ENCODE measurements around the gene SLC2A9. TPM values are rescaled to one million over a fixed set of nuclear protein-coding genes. Genes with fewer than 3 reads are reported as not detected.
"Not testable (repeated sequence)": the region's sequence is repeated elsewhere in the genome, so short reads cannot be mapped to it uniquely, and the experiment has no call there.

SLC2A9 gene
- total RNA-seq, 1 donor = 3.2 TPM

DNA sequence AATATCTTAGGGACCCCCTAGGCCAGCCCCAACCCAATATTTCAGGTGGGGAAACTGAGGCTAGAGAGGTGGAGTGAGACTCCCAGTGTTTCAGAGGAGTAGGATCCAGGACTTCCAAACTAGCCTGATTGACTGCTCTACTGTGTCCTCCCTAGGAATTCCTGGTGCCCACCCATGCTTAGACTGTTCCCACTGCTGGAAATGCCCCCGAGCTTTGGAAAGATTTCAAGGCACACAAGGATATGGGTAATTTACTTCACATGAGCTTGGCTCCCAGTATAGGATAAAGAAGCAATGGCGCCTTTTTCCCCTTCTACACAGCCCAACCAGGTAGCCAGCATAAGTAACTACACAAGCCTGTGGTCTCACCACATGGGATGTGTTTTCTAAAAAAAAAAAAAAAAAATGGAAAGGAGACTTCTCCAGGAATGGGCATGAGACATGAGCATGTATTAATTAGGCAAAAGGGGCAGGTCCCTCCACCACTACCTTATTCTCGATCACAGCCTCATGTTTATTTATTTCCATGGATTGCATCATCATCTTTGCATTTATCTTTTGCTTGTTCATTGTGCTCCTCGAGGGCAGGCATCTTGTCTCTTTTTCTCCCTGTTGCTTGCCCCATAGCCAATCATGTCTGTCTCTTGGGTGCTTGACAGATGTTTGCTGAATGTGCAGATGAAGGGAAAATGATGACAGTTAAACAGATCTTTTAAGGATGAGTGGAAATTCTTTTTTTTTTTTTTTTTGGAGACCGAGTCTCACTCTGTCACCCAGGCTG, 173.1 kb downstream of the SLC2A9 start:
- DNase-seq (ENCODE audit: low read depth in 2 of 3, low spot score in 2 of 3) = no peak

- DNase-seq (ENCODE audit: low read depth in 2 of 3, low spot score in 2 of 3) = no peak
These were observed 175.4 kb downstream of the SLC2A9 start for GRCh38 chr4:9845791-9846493.

DNA sequence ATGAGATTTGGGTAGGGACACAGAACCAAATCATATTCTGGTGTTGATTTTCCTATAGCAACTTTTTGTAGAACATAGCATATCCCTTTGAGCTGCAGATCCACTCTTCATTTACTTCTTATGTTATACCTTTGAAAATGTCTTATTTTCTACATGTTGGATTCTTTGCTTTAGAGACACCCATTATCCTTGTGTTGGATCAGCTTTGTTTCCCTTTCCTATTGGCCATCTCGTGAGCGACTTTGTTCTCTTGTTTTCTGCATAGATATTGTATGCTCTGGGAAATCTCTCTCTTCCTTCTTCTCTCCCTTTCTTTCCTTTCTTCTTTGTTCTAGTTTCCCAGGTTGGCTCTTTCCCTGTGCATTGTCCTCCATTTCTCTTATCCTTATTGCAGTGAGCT, 180.2 kb downstream of the SLC2A9 start:
- no peak for DNase-seq (ENCODE audit: low read depth in 2 of 3, low spot score in 2 of 3)

DNA sequence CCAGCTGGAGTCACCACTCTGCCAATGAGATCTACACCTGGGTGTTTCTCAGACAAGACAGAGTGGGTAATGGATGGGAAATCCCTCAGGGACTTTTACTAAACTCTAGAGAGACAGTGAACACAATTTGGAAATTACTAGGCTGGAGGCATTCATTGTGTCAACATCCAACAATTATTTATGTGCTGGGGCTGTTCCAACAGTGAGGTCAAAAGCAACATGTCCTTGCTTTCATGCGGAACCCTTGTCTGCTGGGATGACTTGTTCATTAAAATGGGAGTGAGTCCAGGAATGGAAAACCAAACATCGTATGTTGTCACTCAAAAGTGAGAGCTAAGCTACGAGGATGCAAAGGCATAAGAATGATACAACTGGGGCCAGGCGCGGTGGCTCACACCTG, 185.9 kb downstream of the SLC2A9 start:
- no peak for DNase-seq (ENCODE audit: low read depth in 2 of 3, low spot score in 2 of 3)

DNA sequence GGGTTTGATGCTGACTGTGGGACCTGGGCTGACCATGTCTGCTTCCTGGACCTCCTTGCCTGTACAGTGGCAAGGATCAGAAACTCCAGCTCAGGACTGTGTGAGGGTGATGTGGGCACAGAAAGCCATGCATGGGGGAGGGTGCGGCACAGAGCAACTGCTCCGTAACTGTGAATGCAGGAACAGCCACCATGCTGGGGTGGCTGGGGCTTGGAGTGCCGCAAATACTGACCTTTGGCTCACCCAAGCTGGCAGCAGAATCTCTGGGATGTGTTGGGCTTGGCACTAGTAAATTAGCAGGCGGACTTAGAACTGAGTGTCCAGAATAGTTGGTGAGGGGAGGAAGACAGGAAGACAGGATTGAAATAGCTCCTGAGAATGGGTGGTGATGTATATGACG, 187.9 kb downstream of the SLC2A9 start:
- no peak for DNase-seq (ENCODE audit: low read depth in 2 of 3, low spot score in 2 of 3)

- DNase-seq (ENCODE audit: low read depth in 2 of 3, low spot score in 2 of 3) = no peak
These were observed 188.7 kb downstream of the SLC2A9 start for GRCh38 chr4:9832640-9833039.

DNA sequence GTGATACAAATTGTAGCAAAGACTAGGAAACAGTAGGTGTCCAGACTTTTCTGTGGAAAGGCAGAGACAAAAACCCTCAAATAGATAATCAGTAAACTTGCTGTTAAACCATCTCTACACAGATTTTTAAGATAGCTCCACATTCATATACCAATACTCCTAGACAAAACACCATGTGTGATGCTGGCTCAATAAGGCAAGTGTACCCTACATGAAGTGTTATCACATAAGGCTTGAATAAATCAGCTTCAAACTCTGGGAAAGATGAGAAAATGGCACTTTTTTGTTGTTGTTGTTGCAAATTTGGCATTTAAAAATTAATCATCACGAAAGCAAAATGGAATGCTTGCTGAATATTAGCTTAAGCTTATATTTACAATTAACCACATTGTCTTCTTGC, 194.7 kb downstream of the SLC2A9 start:
- no peak for DNase-seq (ENCODE audit: low read depth in 2 of 3, low spot score in 2 of 3)

GRCh38 chr4:9825049-9825448, 196.2 kb downstream of the SLC2A9 start:
- peak in 2 of 3 donors; percentile 14 to 43 for DNase-seq (ENCODE audit: low read depth in 2 of 3, low spot score in 2 of 3)

DNA sequence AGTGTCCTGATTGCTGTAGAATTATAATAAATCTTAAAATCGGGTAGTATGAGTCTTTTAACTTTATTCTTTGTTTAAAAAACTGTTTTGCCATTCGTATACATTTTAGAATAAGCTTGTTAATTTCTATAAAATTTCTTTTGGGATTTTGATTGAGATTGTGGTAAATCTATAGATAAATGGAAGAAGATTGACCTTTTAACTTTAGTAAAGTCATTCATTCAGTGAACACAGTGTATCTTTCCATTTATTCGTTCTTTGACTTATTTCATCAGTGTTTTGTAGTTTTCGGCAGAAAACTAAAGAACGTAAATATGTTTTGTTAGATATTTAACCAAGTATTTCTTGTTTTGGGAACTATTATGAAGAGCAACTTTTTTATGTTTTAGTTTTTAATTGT, 201.0 kb downstream of the SLC2A9 start:
- no peak for DNase-seq (ENCODE audit: low read depth in 2 of 3, low spot score in 2 of 3)

GRCh38 chr4:9816285-9816684, 205.0 kb downstream of the SLC2A9 start:
- no peak for DNase-seq (ENCODE audit: low read depth in 2 of 3, low spot score in 2 of 3)

DNA sequence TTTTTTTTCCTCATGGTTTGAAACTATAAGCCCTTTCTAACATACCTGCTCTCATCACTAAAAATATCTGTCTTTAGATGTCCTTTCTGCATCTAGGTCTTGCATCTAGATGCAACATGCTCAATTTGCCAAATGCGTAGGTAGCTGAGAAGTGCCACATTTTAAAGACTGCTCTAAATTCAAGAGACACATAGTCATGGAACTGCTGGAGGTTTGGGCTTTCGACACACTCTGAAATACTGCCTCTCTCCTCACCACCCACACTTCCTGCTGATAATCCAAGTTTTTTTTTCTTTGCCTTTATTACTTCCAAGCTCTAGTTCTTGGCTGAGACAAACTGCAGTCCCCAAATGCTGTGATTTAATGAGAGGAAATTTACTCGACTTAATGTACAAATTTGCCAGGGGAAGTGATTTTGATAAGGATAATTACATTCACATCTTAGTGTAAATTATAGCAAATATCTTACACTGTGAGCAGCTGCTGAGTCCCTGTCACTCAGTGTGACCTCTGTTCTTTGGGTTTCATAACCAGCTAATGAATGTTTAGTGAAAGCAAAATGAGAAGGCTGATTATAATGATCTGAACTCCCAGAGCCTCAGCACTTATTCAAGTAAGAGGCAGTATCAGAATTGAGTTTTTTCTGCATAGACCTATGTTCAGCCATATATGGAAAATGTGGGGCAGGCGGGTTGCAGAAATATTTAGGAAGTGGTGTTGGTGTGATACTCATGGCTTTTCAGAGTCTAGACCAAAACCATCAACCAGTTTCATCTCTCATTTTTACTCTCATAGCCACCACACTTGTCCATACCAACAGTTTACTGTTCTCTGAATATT, 208.6 kb downstream of the SLC2A9 start:
- no peak for DNase-seq (ENCODE audit: low read depth in 2 of 3, low spot score in 2 of 3)

DNA sequence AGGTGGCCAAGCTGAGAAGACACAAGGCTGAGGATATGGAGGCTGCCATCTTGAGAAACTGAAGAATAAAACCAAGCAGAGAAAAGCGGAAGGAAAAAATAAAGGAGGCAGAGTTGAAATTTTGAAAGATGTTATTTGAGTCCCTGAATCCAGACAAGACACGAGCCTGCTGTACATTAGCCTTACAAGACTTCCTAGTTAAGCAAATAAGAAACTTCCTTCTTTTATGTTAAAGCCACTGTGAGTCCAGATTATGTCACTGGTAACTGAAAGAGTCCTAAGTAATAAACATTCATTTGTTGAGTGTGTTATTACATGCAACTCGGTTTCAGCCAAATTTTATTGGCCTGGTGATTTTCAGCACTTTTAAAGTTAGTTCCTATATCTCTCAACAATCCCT, 209.5 kb downstream of the SLC2A9 start:
- DNase-seq (ENCODE audit: low read depth in 2 of 3, low spot score in 2 of 3) = no peak

DNA sequence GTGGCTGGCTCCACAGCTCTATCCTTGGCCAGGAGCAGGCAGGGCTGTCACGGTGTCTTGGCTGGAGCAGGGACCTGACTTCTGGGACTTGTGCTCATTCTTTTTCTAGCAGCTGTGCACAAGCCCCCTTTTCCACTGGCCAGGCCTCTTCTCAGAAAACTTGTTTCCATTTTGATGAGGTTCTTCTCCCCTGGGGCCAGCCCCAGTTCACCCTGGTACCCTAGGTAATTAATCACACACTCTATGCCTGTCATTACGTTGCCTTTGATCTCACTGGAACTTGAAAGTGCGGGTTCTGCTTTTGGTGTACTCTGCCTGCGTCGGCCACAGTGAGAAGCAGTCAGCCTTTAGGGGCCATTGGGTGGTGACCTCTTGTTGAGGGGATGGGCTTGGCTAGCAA, 213.2 kb downstream of the SLC2A9 start:
- no peak for DNase-seq (ENCODE audit: low read depth in 2 of 3, low spot score in 2 of 3)

DNA sequence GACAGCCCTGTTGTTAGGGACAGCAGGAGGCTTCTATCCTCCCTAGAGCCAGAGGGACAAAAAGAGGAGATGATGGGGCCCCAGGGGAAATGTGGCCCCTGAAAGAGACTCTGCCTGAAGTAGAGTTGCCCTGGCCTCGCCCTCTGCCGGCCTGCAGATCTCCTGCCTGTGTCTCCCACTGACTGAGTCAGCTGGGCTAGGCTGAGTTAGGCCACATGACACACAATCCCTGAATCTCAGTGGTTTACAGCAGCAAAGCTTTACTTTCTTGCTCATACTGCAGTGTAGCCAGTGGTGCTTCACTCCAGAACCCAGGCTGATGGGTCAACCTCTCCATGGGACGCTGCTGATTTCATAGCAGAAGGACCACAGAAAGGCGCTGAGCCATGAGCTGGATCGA, 216.4 kb downstream of the SLC2A9 start:
- DNase-seq (ENCODE audit: low read depth in 2 of 3, low spot score in 2 of 3) = no peak

DNA sequence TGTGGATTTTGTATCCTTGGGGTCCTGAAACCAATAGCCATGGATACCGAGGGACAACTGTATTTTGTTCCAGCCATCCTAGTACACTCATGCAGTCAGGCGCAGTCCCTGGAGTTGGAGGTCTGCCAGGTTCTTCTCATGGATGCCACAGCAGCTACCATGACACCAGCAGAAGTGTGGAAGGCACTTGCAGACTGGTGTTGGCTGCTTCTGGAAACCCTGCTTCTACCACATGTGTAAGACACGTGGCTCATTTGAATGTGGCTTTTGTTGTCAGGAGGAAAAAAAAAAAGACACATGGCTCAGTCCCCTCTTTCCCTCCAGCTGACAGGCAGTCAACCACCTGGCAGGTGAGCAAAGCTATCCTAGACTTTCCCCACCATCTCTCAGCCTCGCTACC, 220.4 kb downstream of the SLC2A9 start:
- no peak for DNase-seq (ENCODE audit: low read depth in 2 of 3, low spot score in 2 of 3)

DNA sequence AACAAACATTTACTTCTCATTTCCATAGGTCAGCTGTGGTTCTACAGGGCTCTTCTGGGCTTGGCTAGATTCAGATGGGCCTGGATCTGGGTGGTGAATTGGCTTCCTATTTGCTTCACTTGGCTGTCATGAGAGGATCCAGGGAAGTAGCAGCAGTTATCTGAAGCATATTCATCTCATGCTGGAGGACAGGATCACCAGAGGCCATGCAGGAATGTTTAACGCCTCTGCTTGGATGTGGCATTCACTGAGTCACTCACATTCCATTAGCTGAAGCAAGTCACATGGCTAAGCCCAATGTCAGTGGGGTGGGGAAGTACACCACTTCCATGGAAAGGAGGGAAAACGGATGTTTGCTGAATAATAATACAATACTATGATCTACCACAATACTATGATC, 224.7 kb downstream of the SLC2A9 start:
- DNase-seq (ENCODE audit: low read depth in 2 of 3, low spot score in 2 of 3) = not testable (repeated sequence)

DNA sequence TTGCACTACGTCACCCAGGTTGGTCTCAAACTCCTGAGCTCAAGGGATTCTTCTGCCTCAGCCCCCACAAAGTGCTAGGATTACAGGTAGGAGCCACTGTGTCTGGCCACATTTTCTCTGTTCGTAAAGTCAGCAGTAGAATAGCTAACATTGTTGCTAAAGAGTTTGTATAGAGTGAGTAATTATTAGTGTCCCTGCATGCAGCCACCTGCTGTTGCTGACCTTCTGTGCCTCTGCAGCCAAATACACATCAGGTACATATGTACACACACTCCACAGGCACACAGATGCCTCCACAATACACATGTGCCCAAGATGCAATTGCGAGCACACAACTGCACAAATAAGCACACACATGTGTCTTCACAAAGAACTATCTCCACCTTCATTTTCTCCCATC, 228.9 kb downstream of the SLC2A9 start:
- no peak for DNase-seq (ENCODE audit: low read depth in 2 of 3, low spot score in 2 of 3)

GRCh38 chr4:9785891-9786290, 235.4 kb downstream of the SLC2A9 start:
- DNase-seq (ENCODE audit: low read depth in 2 of 3, low spot score in 2 of 3) = not testable (repeated sequence)

DNA sequence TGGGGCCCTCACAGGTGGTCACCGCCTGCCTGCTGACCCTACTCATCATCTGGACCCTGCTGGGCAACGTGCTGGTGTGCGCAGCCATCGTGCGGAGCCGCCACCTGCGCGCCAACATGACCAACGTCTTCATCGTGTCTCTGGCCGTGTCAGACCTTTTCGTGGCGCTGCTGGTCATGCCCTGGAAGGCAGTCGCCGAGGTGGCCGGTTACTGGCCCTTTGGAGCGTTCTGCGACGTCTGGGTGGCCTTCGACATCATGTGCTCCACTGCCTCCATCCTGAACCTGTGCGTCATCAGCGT, 239.2 kb downstream of the SLC2A9 start:
- DNase-seq (ENCODE audit: low read depth in 2 of 3, low spot score in 2 of 3) = no peak

- no peak for DNase-seq (ENCODE audit: low read depth in 2 of 3, low spot score in 2 of 3)
These were observed 239.8 kb downstream of the SLC2A9 start, which contains the start of gene DRD5 for GRCh38 chr4:9781343-9782135. TSS of gene DRD5 (plus strand) at chr4:9781634. CDS start at chr4:9782030, 396 bp downstream.

Measured in hematopoietic multipotent progenitor cell (in vitro differentiated cells).